Aorta (tissue), 5 donors: ENCODE data around the gene TAS2R1. TPM values are rescaled to one million over a fixed set of nuclear protein-coding genes. Genes with fewer than 3 reads are reported as not detected.

Source experiments
- ATAC-seq: fragments of 200-7000 bp; cut with Tn5 transposase; one replicate; pipeline ENCODE4 v1.9.1; 2022; ENCODE audit warnings: moderate library complexity; ENCODE audit not compliant: low FRiP score
- DNase-seq, 2 donors: peaks; one replicate each; pipeline ENCODE4 v3.0.0-alpha.2; 2020
- H3K27ac ChIP-seq, 2 donors: one replicate each; pipeline ENCODE4 v1.5.1; 2013; ENCODE audit warnings: low read length in 2 of 2, mild to moderate bottlenecking in 2 of 2, moderate library complexity in 2 of 2, control low read depth in 1 of 2, inconsistent platforms in 1 of 2, low read depth in 1 of 2
- H3K27me3 ChIP-seq, 2 donors: one replicate each; pipeline ENCODE4 v1.6.1; 2013; ENCODE audit warnings: control low read depth in 1 of 2, low read length in 1 of 2, mild to moderate bottlenecking in 1 of 2, moderate library complexity in 1 of 2; ENCODE audit not compliant: insufficient read depth in 2 of 2, control insufficient read depth in 1 of 2
- H3K36me3 ChIP-seq, 2 donors: one replicate each; pipeline ENCODE4 v1.6.1; 2013; ENCODE audit warnings: control low read depth in 1 of 2, low read length in 1 of 2, mild to moderate bottlenecking in 1 of 2; ENCODE audit not compliant: insufficient read depth in 2 of 2, control insufficient read depth in 1 of 2
- H3K4me1 ChIP-seq, 2 donors: one replicate each; pipeline ENCODE4 v1.6.1; 2013; ENCODE audit warnings: low read length in 2 of 2, control low read depth in 1 of 2, mild to moderate bottlenecking in 1 of 2, moderate library complexity in 1 of 2; ENCODE audit not compliant: insufficient read depth in 2 of 2, control insufficient read depth in 1 of 2
- H3K4me3 ChIP-seq, 2 donors: one replicate each; pipeline ENCODE4 v1.5.1; 2013; ENCODE audit warnings: low read length in 2 of 2, control low read depth in 1 of 2, mild to moderate bottlenecking in 1 of 2
- H3K9me3 ChIP-seq: one replicate; pipeline ENCODE4 v1.6.1; 2013; ENCODE audit warnings: mild to moderate bottlenecking, low read length; ENCODE audit not compliant: control insufficient read depth
- whole genome bisulfite sequencing, 2 donors: extraction: QIAGEN DNeasy Blood & Tissue Kit; methylation state at CpG; one replicate each; pipeline ENCODE4 v1.1.7; 2013; 5-methylcytosine and 5-hydroxymethylcytosine counted together
- intact Hi-C, 2 donors: fragments of 100-400 bp; cut with DNase I; formaldehyde crosslinking; loops; one replicate each; pipeline versions ENCODE4 v1.14.2 to v1.15.0; 2022
- long read RNA-seq, 2 donors: library from polyadenylated mRNA; unstranded; transcript quantifications; one replicate each; pipeline ENCODE4 v2.0.0, GENCODE V29; 2020 to 2021
- polyA plus RNA-seq, 2 donors: library from polyadenylated mRNA; stranded (reverse); fragments of 200-250 nt; gene quantifications; one replicate each; pipeline ENCODE4 v1.2.3, GENCODE V29; 2013
- total RNA-seq, 2 donors: library from RNA; stranded (reverse); fragmentation: NEBNext Ultra II Directional; extraction: Animal tissue kit (Norgen Biotek cat#: 25700); gene quantifications; one replicate each; pipeline ENCODE4 v1.2.1, GENCODE V29; 2021
- donor health status: healthy with polysubstance abuse.
- donor health status: Bipolar disorder and iron deficiency.
- donor health status: DM: no; HTN: no; CAD: no.
- donor health status: DM: no; HTN: no; CAD: no.
- donor health status: DM: yes; HTN: yes; CAD: no.

The TAS2R1 gene, protein sequence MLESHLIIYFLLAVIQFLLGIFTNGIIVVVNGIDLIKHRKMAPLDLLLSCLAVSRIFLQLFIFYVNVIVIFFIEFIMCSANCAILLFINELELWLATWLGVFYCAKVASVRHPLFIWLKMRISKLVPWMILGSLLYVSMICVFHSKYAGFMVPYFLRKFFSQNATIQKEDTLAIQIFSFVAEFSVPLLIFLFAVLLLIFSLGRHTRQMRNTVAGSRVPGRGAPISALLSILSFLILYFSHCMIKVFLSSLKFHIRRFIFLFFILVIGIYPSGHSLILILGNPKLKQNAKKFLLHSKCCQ
- total RNA-seq (not detected), polyA plus RNA-seq (not detected)
- long read RNA-seq, donor 1 = 0 reads
- long read RNA-seq, donor 2 = 0 reads

DNA sequence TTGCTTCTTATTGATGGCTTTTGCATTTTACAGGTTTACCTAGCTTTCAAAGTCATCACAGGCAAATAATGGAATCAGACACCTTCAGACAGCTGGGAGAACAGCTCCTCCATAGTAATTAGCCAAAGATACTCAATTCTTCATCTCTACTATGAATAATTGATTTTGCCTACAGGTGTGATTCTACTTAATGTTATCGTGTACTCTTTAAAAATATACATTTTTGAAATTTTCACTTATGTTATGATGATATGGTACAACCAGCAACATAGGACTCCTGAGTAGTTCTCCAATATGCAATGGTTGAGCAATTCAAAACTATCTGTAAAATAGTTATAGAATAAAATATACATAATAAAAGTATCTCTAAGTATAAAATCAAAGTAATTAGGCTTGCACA lies at the start of gene TAS2R1:
Gene TAS2R1 (minus strand): TSS at position 101 of the 400 bp plus-strand sequence. CDS start 319 bp downstream, outside the sequence.
- Histone ChIP-seq H3K9me3 (no peaks in the 10 kb centered on the region), H3K27ac (no peak within 1 kb of the TSS), H3K4me3 (no peak within 1 kb of the TSS), H3K36me3 (no peaks in the 10 kb centered on the region), H3K4me1 (no peaks in the 10 kb centered on the region), H3K27me3 (no peaks in the 10 kb centered on the region)
- no peak for ATAC-seq
- intact Hi-C loops = no loop called here
- no peak for DNase-seq
- WGBS, 2 donors = 84 to 97% methylated on average over 1 of the region's 1 CpG

- no peak for DNase-seq
- WGBS, 2 donors = 0% methylated on average over 1 of the region's 1 CpG
- intact Hi-C loops = no loop called here
These were observed 40.2 kb upstream of the TAS2R1 start for GRCh38 chr5:9670371-9670770.

GRCh38 chr5:9667906-9668305 lies 37.8 kb upstream of the TAS2R1 start:
- intact Hi-C loops = no loop called here
- H3K27ac ChIP-seq = no peak overlapping the region
- H3K4me1 ChIP-seq = no peaks in the 10 kb centered on the region
- DNase-seq = no peak
- 66 to 75% methylated on average over 2 of the region's 2 CpGs for WGBS, 2 donors
- H3K4me3 ChIP-seq = no peak overlapping the region
- no peaks in the 10 kb centered on the region for H3K9me3 ChIP-seq
- no peak for ATAC-seq
- H3K27me3 ChIP-seq = no peaks in the 10 kb centered on the region
- H3K36me3 ChIP-seq = no peaks in the 10 kb centered on the region

More at GRCh38 chr5:9670371-9670770, 40.2 kb upstream of the TAS2R1 start:
- H3K36me3 ChIP-seq = no peaks in the 10 kb centered on the region
- ATAC-seq = no peak
- H3K4me3 ChIP-seq = no peak overlapping the region
- no peak overlapping the region for H3K27ac ChIP-seq
- no peaks in the 10 kb centered on the region for H3K4me1 ChIP-seq
- no peaks in the 10 kb centered on the region for H3K9me3 ChIP-seq
- no peaks in the 10 kb centered on the region for H3K27me3 ChIP-seq

- Histone ChIP-seq H3K27me3 (no peaks in the 10 kb centered on the region), H3K36me3 (no peaks in the 10 kb centered on the region), H3K9me3 (no peaks in the 10 kb centered on the region), H3K27ac (no peak overlapping the region), H3K4me1 (no peaks in the 10 kb centered on the region), H3K4me3 (no peak overlapping the region)
- intact Hi-C loops = no loop called here
- ATAC-seq (no peak), DNase-seq (no peak)
- 87 to 89% methylated on average over 6 of the region's 6 CpGs for WGBS, 2 donors
These were observed 33.7 kb upstream of the TAS2R1 start for GRCh38 chr5:9663891-9664290.

- intact Hi-C loops = no loop called here
- Histone ChIP-seq H3K4me1 (no peaks in the 10 kb centered on the region), H3K4me3 (no peak overlapping the region), H3K27me3 (no peaks in the 10 kb centered on the region), H3K27ac (no peak overlapping the region), H3K9me3 (no peaks in the 10 kb centered on the region), H3K36me3 (no peaks in the 10 kb centered on the region)
- WGBS, 2 donors = 71 to 76% methylated on average over 6 of the region's 6 CpGs
- ATAC-seq = no peak
- no peak for DNase-seq
These were observed 31.3 kb upstream of the TAS2R1 start for GRCh38 chr5:9661316-9662015.

GRCh38 chr5:9658706-9659105 lies 28.6 kb upstream of the TAS2R1 start:
- 76 to 82% methylated on average over 2 of the region's 2 CpGs for WGBS, 2 donors
- H3K36me3 ChIP-seq = no peaks in the 10 kb centered on the region
- intact Hi-C loops = no loop called here
- no peak overlapping the region for H3K4me3 ChIP-seq
- DNase-seq (no peak), ATAC-seq (no peak)
- no peaks in the 10 kb centered on the region for H3K27me3 ChIP-seq
- H3K27ac ChIP-seq = no peak overlapping the region
- H3K4me1 ChIP-seq = no peaks in the 10 kb centered on the region
- H3K9me3 ChIP-seq = no peaks in the 10 kb centered on the region

DNA sequence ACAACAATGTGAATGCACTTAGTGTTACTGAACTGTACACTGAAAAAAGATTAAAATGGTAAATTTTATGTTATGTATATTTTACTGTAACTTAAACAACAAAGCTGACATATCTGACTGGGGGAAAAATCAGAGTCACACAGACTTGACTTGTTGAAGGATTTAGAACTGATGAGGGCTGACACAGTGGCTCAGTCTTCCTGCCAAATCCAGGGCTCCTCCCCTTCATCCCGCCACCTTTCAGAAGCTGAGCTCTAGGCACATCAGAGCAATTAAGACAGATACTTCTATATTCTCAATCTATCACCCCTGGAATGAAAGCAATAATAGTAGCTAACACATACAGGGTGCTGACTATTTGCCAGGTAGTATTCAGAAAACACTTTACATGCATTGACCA lies 27.7 kb upstream of the TAS2R1 start:
- Histone ChIP-seq H3K27ac (no peak overlapping the region), H3K9me3 (no peaks in the 10 kb centered on the region), H3K4me1 (no peaks in the 10 kb centered on the region), H3K4me3 (no peak overlapping the region), H3K27me3 (no peaks in the 10 kb centered on the region), H3K36me3 (no peaks in the 10 kb centered on the region)
- no peak for DNase-seq
- WGBS, 2 donors = 86 to 90% methylated on average over 1 of the region's 1 CpG
- ATAC-seq = no peak
- intact Hi-C loops = no loop called here

DNA sequence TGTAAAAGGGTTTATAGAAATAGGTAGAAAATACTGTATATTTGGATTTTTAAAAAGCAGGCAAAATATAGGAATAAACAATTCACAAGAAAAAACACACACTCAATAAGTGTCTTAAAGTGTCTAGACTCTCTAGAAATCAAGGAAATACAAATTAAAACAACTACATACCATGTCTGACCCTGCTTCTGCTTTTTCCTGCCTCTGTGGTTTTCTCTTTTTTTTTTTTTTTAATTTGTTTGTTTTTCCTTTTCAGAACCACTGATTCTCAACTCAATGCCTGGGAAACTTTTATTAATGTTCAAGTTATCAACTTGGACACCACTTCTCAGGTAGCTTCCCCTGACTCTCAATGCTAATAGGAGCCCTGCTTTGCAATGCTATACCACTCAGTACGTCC lies 25.5 kb upstream of the TAS2R1 start:
- no peaks in the 10 kb centered on the region for H3K27me3 ChIP-seq
- H3K4me3 ChIP-seq = no peak overlapping the region
- H3K27ac ChIP-seq = no peak overlapping the region
- 88 to 96% methylated on average over 1 of the region's 1 CpG for WGBS, 2 donors
- ATAC-seq (no peak), DNase-seq (no peak)
- intact Hi-C loops = no loop called here
- no peaks in the 10 kb centered on the region for H3K4me1 ChIP-seq
- H3K36me3 ChIP-seq = no peaks in the 10 kb centered on the region
- no peaks in the 10 kb centered on the region for H3K9me3 ChIP-seq

GRCh38 chr5:9654886-9655285 lies 24.7 kb upstream of the TAS2R1 start:
- no peak for DNase-seq
- Histone ChIP-seq H3K36me3 (no peaks in the 10 kb centered on the region), H3K9me3 (no peaks in the 10 kb centered on the region), H3K27me3 (no peaks in the 10 kb centered on the region), H3K4me1 (no peaks in the 10 kb centered on the region), H3K4me3 (no peak overlapping the region), H3K27ac (no peak overlapping the region)
- no peak for ATAC-seq
- intact Hi-C loops = no loop called here
